Measurements from ENCODE around the gene DEPDC5.

- no peak for TF ChIP-seq CTCF (IDR thresholded peaks at IDR 0.05)
- TF ChIP-seq POLR2A (IDR thresholded peaks at IDR 0.05) = no peak
Observed at GRCh38 chr22:31838917-31839316, 85.1 kb downstream of the DEPDC5 start.

Measured in transverse colon (tissue), 3 donors.